GM12878 (cell line): Measurements from ENCODE around the gene RCL1. TPM values are rescaled to one million over a fixed set of nuclear protein-coding genes. Genes with fewer than 3 reads are reported as not detected.

Experiments
- ATF3 ChIP-seq: IDR thresholded peaks from 2 replicates; pipeline ENCODE4 v1.6.1; 2011; ENCODE audit warnings: low read depth, mild to moderate bottlenecking, low read length, moderate library complexity, borderline replicate concordance; ENCODE audit errors: extremely low read depth
- BACH1 ChIP-seq: fragments of 450-650 bp; IDR thresholded peaks from 2 replicates; pipeline ENCODE4 v1.6.1; 2017; ENCODE audit warnings: mild to moderate bottlenecking, borderline replicate concordance
- CHD1 ChIP-seq: IDR thresholded peaks from 2 replicates; pipeline ENCODE4 v1.6.1; 2012; ENCODE audit warnings: low read depth, low read length, improper control_type of control experiment
- CTCF ChIP-seq, 3 experiments: IDR thresholded peaks in 2 of 3; conservative IDR thresholded peaks in 1 of 3; 2 replicates each; pipeline ENCODE4 v1.5.1; 2011; ENCODE audit warnings: low read depth in 3 of 3, low read length in 3 of 3, mild to moderate bottlenecking in 3 of 3, control low read depth in 2 of 3, moderate library complexity in 2 of 3, inconsistent platforms in 1 of 3, mixed read lengths in 1 of 3; ENCODE audit not compliant: control insufficient read depth in 2 of 3, insufficient read depth in 1 of 3; ENCODE audit errors: extremely low read depth in 1 of 3
- E2F8 ChIP-seq: fragments of 450-650 bp; IDR thresholded peaks from 2 replicates; pipeline ENCODE4 v1.6.1; 2018; ENCODE audit warnings: mild to moderate bottlenecking, low read depth, moderate library complexity; ENCODE audit not compliant: partially characterized antibody
- EGR1 ChIP-seq, 2 experiments: IDR thresholded peaks; 1 replicate in 1 of 2; 2 replicates in 1 of 2; pipeline ENCODE4 v1.6.1; 2011 to 2012; ENCODE audit warnings: low read depth in 2 of 2, low read length in 2 of 2, borderline replicate concordance in 1 of 2, mild to moderate bottlenecking in 1 of 2, moderate library complexity in 1 of 2
- ELK1 ChIP-seq: IDR thresholded peaks from 2 replicates; pipeline ENCODE4 v1.6.1; 2012; ENCODE audit warnings: low read depth, low read length, improper control_type of control experiment
- MLLT1 ChIP-seq: fragments of 450-650 bp; IDR thresholded peaks from 2 replicates; pipeline ENCODE4 v1.6.1; 2016; ENCODE audit warnings: mild to moderate bottlenecking
- NKRF ChIP-seq: fragments of 450-650 bp; conservative IDR thresholded peaks from 2 replicates; pipeline ENCODE4 v1.6.1; 2017; ENCODE audit warnings: mild to moderate bottlenecking, moderate library complexity
- SKIL ChIP-seq: fragments of 450-650 bp; IDR thresholded peaks from 2 replicates; pipeline ENCODE4 v1.6.1; 2017; ENCODE audit warnings: mild to moderate bottlenecking, low read depth, inconsistent platforms; ENCODE audit not compliant: poor library complexity, severe bottlenecking
- SMAD1 ChIP-seq: fragments of 450-650 bp; IDR thresholded peaks from 2 replicates; pipeline ENCODE4 v1.6.1; 2018; ENCODE audit warnings: mild to moderate bottlenecking, low read depth; ENCODE audit not compliant: partially characterized antibody
- SP1 ChIP-seq: IDR thresholded peaks from one replicate; pipeline ENCODE4 v1.6.1; 2011; ENCODE audit warnings: low read depth, low read length
- SPI1 ChIP-seq: IDR thresholded peaks from 2 replicates; pipeline ENCODE4 v1.6.1; 2011; ENCODE audit warnings: low read depth, mild to moderate bottlenecking, low read length, moderate library complexity, borderline replicate concordance; ENCODE audit not compliant: insufficient read depth
- TARDBP ChIP-seq: IDR thresholded peaks from 2 replicates; pipeline ENCODE4 v1.6.1; 2016; ENCODE audit warnings: borderline replicate concordance
- TBL1XR1 ChIP-seq: IDR thresholded peaks from 2 replicates; pipeline ENCODE4 v1.6.1; 2012; ENCODE audit warnings: low read depth, low read length, improper control_type of control experiment
- polyA plus RNA-seq, 11 experiments: library from polyadenylated mRNA; depleted of rRNA in 4 of 11; unstranded in 6 of 11; stranded (reverse) in 5 of 11; fragments of >200 nt; fragmentation: Nextera tagmentation in 4 of 11; fragmentation: Illumina TruSeq in 1 of 11; extraction: Ambion mirVana in 4 of 11; extraction: Trizol in 1 of 11; gene quantifications; 1 replicate in 1 of 11; 2 replicates in 10 of 11; pipeline versions ENCODE4 v1.2.1 to v1.2.3, GENCODE V29; 2011 to 2016; ENCODE audit warnings: inconsistent platforms in 2 of 11, missing spikeins in 2 of 11, low read depth in 1 of 11
- total RNA-seq, 4 experiments: library from RNA; depleted of rRNA in 3 of 4; stranded (reverse); fragments of >200 nt in 3 of 4; fragmentation: Illumina TruSeq in 1 of 4; extraction: Trizol in 1 of 4; gene quantifications; 2 replicates each; pipeline versions ENCODE4 v1.2.1 to v1.2.3, GENCODE V29; 2013 to 2021

The RCL1 gene
- total and polyA plus RNA-seq, 10 of the 15 experiments (the other 5 are each of a cell fraction or from before 2014, with no cell fraction given): 21.1 to 46.8 (median 30.5) TPM

- TF ChIP-seq NKRF (no peak), CTCF (IDR thresholded peaks at IDR 0.05 in 2 of 3, conservative IDR thresholded peaks at IDR 0.05 in 1 of 3; ENCODE audit: control insufficient read depth in 2 of 3, extremely low read depth in 1 of 3, insufficient read depth in 1 of 3, low read depth in 3 of 3, low read length in 3 of 3) (no peak; a peak in 1 of 6 replicates), TARDBP (no peak), EGR1 (IDR thresholded peaks at IDR 0.05; ENCODE audit: borderline replicate concordance in 1 of 2, low read depth in 2 of 2, low read length in 2 of 2) (no peak), CHD1 (no peak), SP1 (no peak), MLLT1 (peak; percentile 53; the same call in 1 of the 2 replicates), SMAD1 (no peak), E2F8 (no peak), ATF3 (no peak), SPI1 (no peak), BACH1 (no peak), SKIL (peak; percentile 55), ELK1 (no peak), TBL1XR1 (no peak)
These were observed 94.0 kb downstream of the RCL1 start (continued) for GRCh38 chr9:4886698-4887097.
